Measurements from ENCODE around the gene SPEG. TPM values are rescaled to one million over a fixed set of nuclear protein-coding genes. Genes with fewer than 3 reads are reported as not detected.

SPEG gene
- total RNA-seq, 1 experiment from 2014 or later = 56.6 TPM

DNA sequence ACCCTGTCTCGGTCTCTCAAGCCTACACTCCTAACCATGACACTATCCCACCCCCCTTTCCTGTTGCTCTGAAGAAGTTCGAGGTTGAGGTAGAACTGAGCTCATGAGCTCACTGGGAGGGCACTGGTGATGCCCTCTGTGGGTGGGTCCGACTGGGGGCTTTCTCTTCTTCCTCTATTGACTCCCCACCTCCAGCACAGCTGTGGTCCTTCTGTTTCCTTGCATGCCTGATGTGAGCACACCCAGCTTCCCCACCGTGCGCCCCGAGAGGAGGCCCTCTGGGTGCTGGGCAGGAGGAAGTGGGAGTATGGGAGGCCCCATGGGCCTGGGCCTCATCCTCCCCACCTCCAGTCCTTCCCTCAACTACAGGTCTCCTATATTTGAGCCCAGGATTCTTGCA lies 20.9 kb downstream of the SPEG start:
- Histone ChIP-seq H3K4me1 (ENCODE audit: control insufficient read depth in 1 of 2, insufficient read depth in 2 of 2, low read length in 2 of 2) (peaks cover 26 to 75% of the 10 kb centered on the region in 2 experiments), H3K36me3 (ENCODE audit: control insufficient read depth in 1 of 2, insufficient read depth in 2 of 2, low read length in 2 of 2) (0 out of 4 replicates have a peak, but pooled peaks cover 0 to 4% of the 10 kb centered on the region in 2 experiments), H4K20me1 (ENCODE audit: insufficient read depth) (no peaks in the 10 kb centered on the region), H3K27ac (ENCODE audit: low read depth, low read length) (no peak overlapping the region), H3K79me2 (ENCODE audit: insufficient read depth, low read length) (no peaks in the 10 kb centered on the region; the same call in 1 of the 2 replicates), H3K4me2 (ENCODE audit: low read length) (no peak overlapping the region), H3K4me3 (replicated peaks in 1 of 2; ENCODE audit: low read depth in 1 of 2, low read length in 2 of 2) (no peak overlapping the region), H2AFZ (ENCODE audit: low read depth, low read length, poor library complexity, severe bottlenecking) (no peak overlapping the region), H3K9me3 (ENCODE audit: control insufficient read depth in 1 of 2, insufficient read depth in 1 of 2, low read depth in 1 of 2, low read length in 2 of 2) (no peaks in the 10 kb centered on the region), H3K9me2 (ENCODE audit: insufficient read depth) (no peaks in the 10 kb centered on the region), H3K27me3 (ENCODE audit: insufficient read depth, low read length) (no peaks in the 10 kb centered on the region), H3K9ac (ENCODE audit: low read length) (no peak overlapping the region)
- DNase-seq (ENCODE audit: low read depth, low spot score) (no peak), ATAC-seq (no peak)
- ChIA-PET CTCF (interaction anchor here (0.7 kb wide), 1 partner anchor 45 kb away, joined by 4 read pairs; no protein-coding TSS in a partner anchor), RAD21 (ENCODE audit: low non-redundant PET in 1 of 2, low total read pairs in 2 of 2, uncharacterized antibody in 2 of 2, unreplicated experiment in 2 of 2) (no interaction called here), POLR2A (interaction anchor here (1.0 kb wide), 1 partner anchor 43 kb away, joined by 3 read pairs; the partner anchor contains the start of gene GMPPA)
- no TSS peak for BruUV-seq (replicated peaks)
- TF ChIP-seq RAD21 (IDR thresholded peaks at IDR 0.05; ENCODE audit: low read depth) = no peak
- no peak for TF ChIP-seq SP1 (IDR thresholded peaks at IDR 0.05; ENCODE audit: low read depth)
- TF ChIP-seq YY1 (IDR thresholded peaks at IDR 0.05; ENCODE audit: extremely low read depth, insufficient replicate concordance, low read depth, low read length) = no peak
- TF ChIP-seq CBX3 (IDR thresholded peaks at IDR 0.05; ENCODE audit: low read depth) = no peak
- no peak for TF ChIP-seq FOSL1 (IDR thresholded peaks at IDR 0.05; ENCODE audit: low read depth)
- TF ChIP-seq JUND (IDR thresholded peaks at IDR 0.05) = no peak
- TF ChIP-seq, protein P1, sequence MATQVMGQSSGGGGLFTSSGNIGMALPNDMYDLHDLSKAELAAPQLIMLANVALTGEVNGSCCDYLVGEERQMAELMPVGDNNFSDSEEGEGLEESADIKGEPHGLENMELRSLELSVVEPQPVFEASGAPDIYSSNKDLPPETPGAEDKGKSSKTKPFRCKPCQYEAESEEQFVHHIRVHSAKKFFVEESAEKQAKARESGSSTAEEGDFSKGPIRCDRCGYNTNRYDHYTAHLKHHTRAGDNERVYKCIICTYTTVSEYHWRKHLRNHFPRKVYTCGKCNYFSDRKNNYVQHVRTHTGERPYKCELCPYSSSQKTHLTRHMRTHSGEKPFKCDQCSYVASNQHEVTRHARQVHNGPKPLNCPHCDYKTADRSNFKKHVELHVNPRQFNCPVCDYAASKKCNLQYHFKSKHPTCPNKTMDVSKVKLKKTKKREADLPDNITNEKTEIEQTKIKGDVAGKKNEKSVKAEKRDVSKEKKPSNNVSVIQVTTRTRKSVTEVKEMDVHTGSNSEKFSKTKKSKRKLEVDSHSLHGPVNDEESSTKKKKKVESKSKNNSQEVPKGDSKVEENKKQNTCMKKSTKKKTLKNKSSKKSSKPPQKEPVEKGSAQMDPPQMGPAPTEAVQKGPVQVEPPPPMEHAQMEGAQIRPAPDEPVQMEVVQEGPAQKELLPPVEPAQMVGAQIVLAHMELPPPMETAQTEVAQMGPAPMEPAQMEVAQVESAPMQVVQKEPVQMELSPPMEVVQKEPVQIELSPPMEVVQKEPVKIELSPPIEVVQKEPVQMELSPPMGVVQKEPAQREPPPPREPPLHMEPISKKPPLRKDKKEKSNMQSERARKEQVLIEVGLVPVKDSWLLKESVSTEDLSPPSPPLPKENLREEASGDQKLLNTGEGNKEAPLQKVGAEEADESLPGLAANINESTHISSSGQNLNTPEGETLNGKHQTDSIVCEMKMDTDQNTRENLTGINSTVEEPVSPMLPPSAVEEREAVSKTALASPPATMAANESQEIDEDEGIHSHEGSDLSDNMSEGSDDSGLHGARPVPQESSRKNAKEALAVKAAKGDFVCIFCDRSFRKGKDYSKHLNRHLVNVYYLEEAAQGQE (IDR thresholded peaks at IDR 0.05; ENCODE audit: low read depth) = no peak
- TF ChIP-seq TCF7L2 (IDR thresholded peaks at IDR 0.05; ENCODE audit: borderline replicate concordance, extremely low read depth, insufficient read depth, insufficient read length) = no peak
- TF ChIP-seq, protein P2, sequence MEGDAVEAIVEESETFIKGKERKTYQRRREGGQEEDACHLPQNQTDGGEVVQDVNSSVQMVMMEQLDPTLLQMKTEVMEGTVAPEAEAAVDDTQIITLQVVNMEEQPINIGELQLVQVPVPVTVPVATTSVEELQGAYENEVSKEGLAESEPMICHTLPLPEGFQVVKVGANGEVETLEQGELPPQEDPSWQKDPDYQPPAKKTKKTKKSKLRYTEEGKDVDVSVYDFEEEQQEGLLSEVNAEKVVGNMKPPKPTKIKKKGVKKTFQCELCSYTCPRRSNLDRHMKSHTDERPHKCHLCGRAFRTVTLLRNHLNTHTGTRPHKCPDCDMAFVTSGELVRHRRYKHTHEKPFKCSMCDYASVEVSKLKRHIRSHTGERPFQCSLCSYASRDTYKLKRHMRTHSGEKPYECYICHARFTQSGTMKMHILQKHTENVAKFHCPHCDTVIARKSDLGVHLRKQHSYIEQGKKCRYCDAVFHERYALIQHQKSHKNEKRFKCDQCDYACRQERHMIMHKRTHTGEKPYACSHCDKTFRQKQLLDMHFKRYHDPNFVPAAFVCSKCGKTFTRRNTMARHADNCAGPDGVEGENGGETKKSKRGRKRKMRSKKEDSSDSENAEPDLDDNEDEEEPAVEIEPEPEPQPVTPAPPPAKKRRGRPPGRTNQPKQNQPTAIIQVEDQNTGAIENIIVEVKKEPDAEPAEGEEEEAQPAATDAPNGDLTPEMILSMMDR (IDR thresholded peaks at IDR 0.05 in 2 of 3, conservative IDR thresholded peaks at IDR 0.05 in 1 of 3; ENCODE audit: borderline replicate concordance in 1 of 3, insufficient read depth in 1 of 3, low read depth in 2 of 3, low read length in 2 of 3) = no peak
- no peak for TF ChIP-seq ZNF274 (IDR thresholded peaks at IDR 0.05; ENCODE audit: low read depth, low read length)
- TF ChIP-seq EZH2phosphoT487 (IDR thresholded peaks at IDR 0.05; ENCODE audit: borderline replicate concordance) = no peak
- TF ChIP-seq ELF1 (IDR thresholded peaks at IDR 0.05; ENCODE audit: borderline replicate concordance, low read depth) = no peak
- TF ChIP-seq CEBPB (IDR thresholded peaks at IDR 0.05; ENCODE audit: low read depth) = no peak
- TF ChIP-seq, protein P3, sequence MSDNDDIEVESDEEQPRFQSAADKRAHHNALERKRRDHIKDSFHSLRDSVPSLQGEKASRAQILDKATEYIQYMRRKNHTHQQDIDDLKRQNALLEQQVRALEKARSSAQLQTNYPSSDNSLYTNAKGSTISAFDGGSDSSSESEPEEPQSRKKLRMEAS (IDR thresholded peaks at IDR 0.05) = no peak
- intact Hi-C loops (cut with micrococcal nuclease) = no loop called here
